Smooth muscle cell (in vitro differentiated cells): Measurements from ENCODE around the gene IQCH. TPM values are rescaled to one million over a fixed set of nuclear protein-coding genes. Genes with fewer than 3 reads are reported as not detected.

Source experiments
- DNase-seq: peaks from one replicate; lab custom pipeline; 2025; ENCODE audit not compliant: unreplicated experiment; lab: John Stamatoyannopoulos, UW
- H2AFZ ChIP-seq: fragments of 200-600 bp; sonication (generic); 2 replicates; pipeline ENCODE4 v1.6.0; 2016; ENCODE audit warnings: antibody characterized with exemption, low read depth, mild to moderate bottlenecking
- H3F3A ChIP-seq: fragments of 200-600 bp; sonication (generic); 2 replicates; pipeline ENCODE4 v1.6.0; 2017; ENCODE audit warnings: antibody characterized with exemption, low read depth
- H3K27ac ChIP-seq: fragments of 200-600 bp; sonication (generic); 2 replicates; pipeline ENCODE4 v1.5.1; 2016; ENCODE audit warnings: low read depth, mild to moderate bottlenecking
- H3K27me3 ChIP-seq: fragments of 200-600 bp; sonication (generic); 2 replicates; pipeline ENCODE4 v1.6.1; 2016; ENCODE audit warnings: low read depth, mild to moderate bottlenecking
- H3K36me3 ChIP-seq: fragments of 200-600 bp; sonication (generic); 2 replicates; pipeline ENCODE4 v1.5.1; 2016; ENCODE audit warnings: low read depth
- H3K4me1 ChIP-seq: fragments of 200-600 bp; sonication (generic); 2 replicates; pipeline ENCODE4 v1.5.1; 2016; ENCODE audit warnings: low read depth
- H3K4me2 ChIP-seq: fragments of 200-600 bp; sonication (generic); 2 replicates; pipeline ENCODE4 v1.6.0; 2016; ENCODE audit warnings: mild to moderate bottlenecking
- H3K4me3 ChIP-seq: fragments of 200-600 bp; sonication (generic); 2 replicates; pipeline ENCODE4 v1.5.1; 2016; ENCODE audit warnings: mild to moderate bottlenecking
- H3K79me2 ChIP-seq: fragments of 200-600 bp; sonication (generic); 2 replicates; pipeline ENCODE4 v1.6.0; 2016; ENCODE audit warnings: low read depth, mild to moderate bottlenecking
- H3K9ac ChIP-seq: fragments of 200-600 bp; sonication (generic); 2 replicates; pipeline ENCODE4 v1.6.0; 2016; ENCODE audit warnings: low read depth
- H3K9me3 ChIP-seq: fragments of 200-600 bp; sonication (generic); replicated peaks from 2 replicates; pipeline ENCODE4 v1.5.1; 2016; ENCODE audit warnings: low read depth
- H4K20me1 ChIP-seq: fragments of 200-600 bp; sonication (generic); 2 replicates; pipeline ENCODE4 v1.6.0; 2016; ENCODE audit warnings: low read depth
- WGBS: methylation state at CpG from one replicate; pipeline ENCODE4 v1.1.7; 2016; ENCODE audit warnings: low lambda C conversion rate; 5-methylcytosine and 5-hydroxymethylcytosine counted together
- polyA plus RNA-seq: library from polyadenylated mRNA; unstranded; fragments of >200 nt; fragmentation: Nextera tagmentation; extraction: Ambion mirVana; gene quantifications from 2 replicates; pipeline ENCODE4 v1.2.1, GENCODE V29; 2016
- total RNA-seq: library from RNA; depleted of rRNA; stranded (reverse); fragments of >200 nt; gene quantifications from 2 replicates; pipeline ENCODE4 v1.2.3, GENCODE V29; 2014
- TF ChIP-seq, protein P1 (sequence below): fragments of 200-600 bp; sonication (generic); IDR thresholded peaks from 2 replicates; pipeline ENCODE4 v1.5.1; 2017; ENCODE audit warnings: borderline replicate concordance, mild to moderate bottlenecking, antibody characterized with exemption; ENCODE audit not compliant: insufficient read depth, poor library complexity, severe bottlenecking

The IQCH gene
- total and polyA plus RNA-seq, 2 experiments from 2014 or later, result 0.86 to 2.9 TPM

DNA sequence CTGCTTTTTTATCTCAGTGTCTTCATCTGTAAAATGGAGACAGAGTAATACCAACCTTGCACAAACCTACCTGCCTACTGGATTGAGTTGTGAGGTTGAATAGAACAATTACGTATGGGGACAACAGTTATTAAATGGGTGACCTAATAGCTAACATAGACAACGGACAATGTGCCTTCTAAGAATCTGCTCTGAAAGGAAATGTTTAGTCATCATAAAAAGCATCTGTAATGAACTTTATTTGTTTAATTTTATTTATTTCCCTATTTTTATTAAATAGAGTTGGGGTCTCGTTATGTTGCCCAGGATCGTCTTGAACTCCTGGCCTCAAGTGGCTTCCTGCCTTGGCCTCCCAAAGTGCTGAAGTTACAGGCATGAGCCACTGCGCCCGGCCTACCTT lies 207.1 kb downstream of the IQCH start:
- Histone ChIP-seq H3K4me3 (no peak overlapping the region), H3K4me1 (no peaks in the 10 kb centered on the region), H2AFZ (no peak overlapping the region), H3K27ac (no peak overlapping the region), H3K4me2 (no peak overlapping the region), H3K9ac (no peak overlapping the region), H4K20me1 (no peaks in the 10 kb centered on the region), H3F3A (no peaks in the 10 kb centered on the region), H3K79me2 (no peaks in the 10 kb centered on the region), H3K27me3 (no peaks in the 10 kb centered on the region), H3K36me3 (no peaks in the 10 kb centered on the region), H3K9me3 (no peaks in the 10 kb centered on the region)
- WGBS, result 98% methylated on average over 6 of the region's 6 CpGs
- TF ChIP-seq, protein P1, sequence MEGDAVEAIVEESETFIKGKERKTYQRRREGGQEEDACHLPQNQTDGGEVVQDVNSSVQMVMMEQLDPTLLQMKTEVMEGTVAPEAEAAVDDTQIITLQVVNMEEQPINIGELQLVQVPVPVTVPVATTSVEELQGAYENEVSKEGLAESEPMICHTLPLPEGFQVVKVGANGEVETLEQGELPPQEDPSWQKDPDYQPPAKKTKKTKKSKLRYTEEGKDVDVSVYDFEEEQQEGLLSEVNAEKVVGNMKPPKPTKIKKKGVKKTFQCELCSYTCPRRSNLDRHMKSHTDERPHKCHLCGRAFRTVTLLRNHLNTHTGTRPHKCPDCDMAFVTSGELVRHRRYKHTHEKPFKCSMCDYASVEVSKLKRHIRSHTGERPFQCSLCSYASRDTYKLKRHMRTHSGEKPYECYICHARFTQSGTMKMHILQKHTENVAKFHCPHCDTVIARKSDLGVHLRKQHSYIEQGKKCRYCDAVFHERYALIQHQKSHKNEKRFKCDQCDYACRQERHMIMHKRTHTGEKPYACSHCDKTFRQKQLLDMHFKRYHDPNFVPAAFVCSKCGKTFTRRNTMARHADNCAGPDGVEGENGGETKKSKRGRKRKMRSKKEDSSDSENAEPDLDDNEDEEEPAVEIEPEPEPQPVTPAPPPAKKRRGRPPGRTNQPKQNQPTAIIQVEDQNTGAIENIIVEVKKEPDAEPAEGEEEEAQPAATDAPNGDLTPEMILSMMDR, result no peak
- DNase-seq, result no peak

DNA sequence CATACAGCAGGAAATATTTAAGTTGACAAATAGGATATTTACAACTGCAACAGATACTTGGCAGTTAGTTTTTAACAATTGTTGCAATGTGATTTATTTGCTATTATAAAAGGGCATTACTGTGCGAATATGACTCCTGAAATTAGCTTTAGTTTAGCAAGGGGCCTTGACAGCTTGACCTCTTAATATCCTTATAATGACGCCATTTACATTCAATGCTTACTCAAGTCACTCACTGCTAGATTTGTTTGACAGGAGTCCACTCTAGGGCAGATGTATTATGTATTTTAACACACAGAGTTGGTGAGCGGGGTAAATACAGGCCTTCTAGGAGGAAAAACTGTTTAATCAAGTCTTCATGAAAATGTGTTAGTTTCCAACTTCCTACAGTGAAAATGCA lies 208.3 kb downstream of the IQCH start:
- TF ChIP-seq, protein P1, result no peak
- no peak overlapping the region for H3K27ac ChIP-seq
- no peaks in the 10 kb centered on the region for H4K20me1 ChIP-seq
- no peak overlapping the region for H3K4me3 ChIP-seq
- WGBS, result 96% methylated on average over 3 of the region's 3 CpGs
- no peaks in the 10 kb centered on the region for H3K9me3 ChIP-seq
- no peak for DNase-seq
- no peak overlapping the region for H3K9ac ChIP-seq
- H2AFZ ChIP-seq, result no peak overlapping the region
- no peak overlapping the region for H3K4me2 ChIP-seq
- H3K79me2 ChIP-seq, result no peaks in the 10 kb centered on the region
- H3K27me3 ChIP-seq, result peaks cover 4% of the 10 kb centered on the region
- no peaks in the 10 kb centered on the region for H3K4me1 ChIP-seq
- H3K36me3 ChIP-seq, result no peaks in the 10 kb centered on the region
- H3F3A ChIP-seq, result no peaks in the 10 kb centered on the region

DNA sequence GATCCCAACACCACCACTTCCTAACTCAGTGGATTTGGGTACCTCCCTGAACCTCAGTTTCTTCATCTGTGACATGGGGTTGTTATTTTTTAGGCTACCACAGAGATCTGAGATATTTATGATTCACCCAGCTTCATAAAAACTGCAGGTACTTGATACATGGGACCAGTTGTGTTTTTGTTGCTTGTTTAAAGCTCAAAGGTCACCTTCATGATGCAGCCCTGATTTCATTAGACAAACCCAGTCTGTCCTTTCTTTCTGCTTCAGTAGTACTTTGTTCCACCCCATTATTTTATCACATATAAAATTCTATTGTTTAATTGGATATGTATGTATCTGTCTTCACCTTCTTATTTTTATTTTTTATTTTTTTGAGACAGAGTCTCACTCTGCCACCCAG lies 208.9 kb downstream of the IQCH start:
- Histone ChIP-seq H3K36me3 (no peaks in the 10 kb centered on the region), H3K9ac (no peak overlapping the region), H3K4me1 (no peaks in the 10 kb centered on the region), H3K27ac (no peak overlapping the region), H3K79me2 (no peaks in the 10 kb centered on the region), H3K27me3 (peaks cover 6% of the 10 kb centered on the region), H3F3A (no peaks in the 10 kb centered on the region), H3K9me3 (no peaks in the 10 kb centered on the region), H2AFZ (no peak overlapping the region), H3K4me2 (no peak overlapping the region), H4K20me1 (no peaks in the 10 kb centered on the region), H3K4me3 (no peak overlapping the region)
- TF ChIP-seq, protein P1, result no peak
- DNase-seq, result no peak

DNA sequence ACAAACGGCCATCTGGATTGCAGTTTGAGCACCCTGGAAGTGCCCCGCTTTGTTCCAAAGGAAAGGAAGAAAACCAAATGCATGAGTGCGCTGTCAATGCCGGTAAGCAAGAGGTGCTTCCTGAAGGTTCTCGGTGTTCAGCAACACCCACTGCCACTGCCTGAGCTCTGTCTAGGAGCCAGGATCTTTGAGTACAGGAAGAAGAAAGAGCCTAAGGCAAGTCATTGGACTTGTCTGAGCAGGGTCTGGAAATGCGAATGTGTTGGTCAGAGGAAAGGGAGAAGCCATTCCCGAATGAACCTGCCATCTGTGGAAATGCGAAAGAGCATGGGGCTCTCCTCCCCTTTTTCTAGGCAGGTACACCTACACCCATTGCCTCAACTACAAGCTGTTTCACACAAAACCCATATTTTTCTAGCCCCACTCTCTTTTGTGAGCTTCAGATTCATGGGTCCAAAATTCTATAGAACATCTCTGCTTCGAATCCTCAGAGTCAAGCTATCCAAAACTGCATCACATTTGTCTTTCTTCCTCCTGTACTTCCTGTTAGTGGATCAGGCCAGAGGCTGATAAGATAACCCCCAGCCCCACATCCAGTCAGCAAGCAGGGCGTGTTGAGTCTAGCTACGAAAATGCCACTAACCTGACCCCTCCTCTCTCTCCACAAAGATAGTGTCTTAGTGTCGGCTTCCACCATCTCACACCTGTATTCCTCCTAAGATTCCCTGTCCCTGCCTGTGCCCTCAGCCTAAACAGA lies 210.8 kb downstream of the IQCH start:
- peaks cover 6% of the 10 kb centered on the region for H3K27me3 ChIP-seq
- 82% methylated on average over 12 of the region's 12 CpGs for WGBS
- H3K4me3 ChIP-seq, result no peak overlapping the region
- no peaks in the 10 kb centered on the region for H3K9me3 ChIP-seq
- H3K4me1 ChIP-seq, result no peaks in the 10 kb centered on the region
- TF ChIP-seq, protein P1, result no peak
- H2AFZ ChIP-seq, result no peak overlapping the region
- H3K4me2 ChIP-seq, result no peak overlapping the region
- no peaks in the 10 kb centered on the region for H3F3A ChIP-seq
- H3K79me2 ChIP-seq, result no peaks in the 10 kb centered on the region
- H3K27ac ChIP-seq, result no peak overlapping the region
- H4K20me1 ChIP-seq, result no peaks in the 10 kb centered on the region
- H3K9ac ChIP-seq, result no peak overlapping the region
- no peaks in the 10 kb centered on the region for H3K36me3 ChIP-seq
- DNase-seq, result no peak
